ENCODE results near the gene SLC41A1. TPM values are rescaled to one million over a fixed set of nuclear protein-coding genes. Genes with fewer than 3 reads are reported as not detected.

SLC41A1 gene
- total and polyA plus RNA-seq, 2 donors (not counting 3 experiments of a cell fraction or from before 2014, with no cell fraction given) = 21.7 to 22.0 TPM

- dilution Hi-C loops (cut with MboI; ENCODE audit: extremely low pct_ligation_motif_present, low sequenced_read_pairs) (no loop called here), intact Hi-C loops (cut with micrococcal nuclease) (no loop called here)
- no peak overlapping the region for H3K4me2 ChIP-seq (ENCODE audit: insufficient read depth, low read length)
- H3K79me2 ChIP-seq (ENCODE audit: control insufficient read depth, insufficient read depth, low read length) = no peaks in the 10 kb centered on the region
- no peaks in the 10 kb centered on the region for H3K4me1 ChIP-seq (ENCODE audit: control insufficient read depth, extremely low read depth, insufficient read depth, low read length)
- ChIA-PET CTCF (interaction anchor here (2.2 to 2.5 kb wide), 2 partner anchors 8 to 194 kb away, joined by 9 to 14 read pairs; no protein-coding TSS in a partner anchor), POLR2A (no interaction called here)
- H2AFZ ChIP-seq (ENCODE audit: low read depth, low read length) = no peak overlapping the region
- DNase-seq (ENCODE audit: low read depth, low spot score) (no peak), FAIRE-seq (no peak)
- H3K9me3 ChIP-seq (replicated peaks; ENCODE audit: control insufficient read depth, insufficient read depth, low read length) = no peaks in the 10 kb centered on the region
- no peaks in the 10 kb centered on the region for H3K27me3 ChIP-seq (ENCODE audit: control insufficient read depth in 2 of 2, insufficient read depth in 2 of 2, low read length in 2 of 2)
- H3K9ac ChIP-seq (replicated peaks; ENCODE audit: extremely low read depth, insufficient read depth, low read length) = no peak overlapping the region
- no TSS peak for BruUV-seq (replicated peaks)
- no peak overlapping the region for H3K4me3 ChIP-seq (replicated peaks in 1 of 3; ENCODE audit: insufficient read depth in 1 of 3, low read depth in 1 of 3, low read length in 3 of 3)
- H3K9me1 ChIP-seq (replicated peaks; ENCODE audit: control insufficient read depth, extremely low read depth, insufficient read depth, low read length) = no peaks in the 10 kb centered on the region
- no peak overlapping the region for H3K27ac ChIP-seq (ENCODE audit: insufficient read depth, low read depth, low read length)
- H3K36me3 ChIP-seq (ENCODE audit: control insufficient read depth in 2 of 2, extremely low read depth in 1 of 2, insufficient read depth in 2 of 2, low read length in 2 of 2) = no peaks in the 10 kb centered on the region
- H4K20me1 ChIP-seq (replicated peaks; ENCODE audit: control insufficient read depth, extremely low read depth, insufficient read depth, low read length) = no peaks in the 10 kb centered on the region
- no peak for TF ChIP-seq MYC (IDR thresholded peaks at IDR 0.05; ENCODE audit: low read depth, low read length)
- TF ChIP-seq GATA2 (IDR thresholded peaks at IDR 0.05; ENCODE audit: insufficient read depth, insufficient read length, low read depth, low read length) = no peak
- TF ChIP-seq CTCF (IDR thresholded peaks at IDR 0.05; ENCODE audit: extremely low read depth in 1 of 2, insufficient read depth in 1 of 2, low read depth in 1 of 2, low read length in 2 of 2) = no peak
- no peak for TF ChIP-seq POLR2AphosphoS5 (IDR thresholded peaks at IDR 0.05; ENCODE audit: insufficient read depth, low read depth, low read length)
- no peak for TF ChIP-seq MAX (IDR thresholded peaks at IDR 0.05; ENCODE audit: insufficient read depth, insufficient read length)
- no peak for TF ChIP-seq EZH2 (IDR thresholded peaks at IDR 0.05; ENCODE audit: borderline replicate concordance, low read depth, low read length, severe bottlenecking)
- TF ChIP-seq FOS (IDR thresholded peaks at IDR 0.05; ENCODE audit: borderline replicate concordance, insufficient read depth, low read length) = no peak
- TF ChIP-seq POLR2A (IDR thresholded peaks at IDR 0.05; ENCODE audit: low read depth, low read length) = no peak
- TF ChIP-seq JUN (IDR thresholded peaks at IDR 0.05; ENCODE audit: borderline replicate concordance, insufficient read depth, insufficient read length, low read depth) = no peak
Measured at GRCh38 chr1:205783433-205783795, 29.6 kb downstream of the SLC41A1 start.
